Measurements from ENCODE around the gene TEPSIN.

Gene TEPSIN

GRCh38 chr17:81195941-81196495 is 42.8 kb downstream of the TEPSIN start:
- no peak for DNase-seq

DNA sequence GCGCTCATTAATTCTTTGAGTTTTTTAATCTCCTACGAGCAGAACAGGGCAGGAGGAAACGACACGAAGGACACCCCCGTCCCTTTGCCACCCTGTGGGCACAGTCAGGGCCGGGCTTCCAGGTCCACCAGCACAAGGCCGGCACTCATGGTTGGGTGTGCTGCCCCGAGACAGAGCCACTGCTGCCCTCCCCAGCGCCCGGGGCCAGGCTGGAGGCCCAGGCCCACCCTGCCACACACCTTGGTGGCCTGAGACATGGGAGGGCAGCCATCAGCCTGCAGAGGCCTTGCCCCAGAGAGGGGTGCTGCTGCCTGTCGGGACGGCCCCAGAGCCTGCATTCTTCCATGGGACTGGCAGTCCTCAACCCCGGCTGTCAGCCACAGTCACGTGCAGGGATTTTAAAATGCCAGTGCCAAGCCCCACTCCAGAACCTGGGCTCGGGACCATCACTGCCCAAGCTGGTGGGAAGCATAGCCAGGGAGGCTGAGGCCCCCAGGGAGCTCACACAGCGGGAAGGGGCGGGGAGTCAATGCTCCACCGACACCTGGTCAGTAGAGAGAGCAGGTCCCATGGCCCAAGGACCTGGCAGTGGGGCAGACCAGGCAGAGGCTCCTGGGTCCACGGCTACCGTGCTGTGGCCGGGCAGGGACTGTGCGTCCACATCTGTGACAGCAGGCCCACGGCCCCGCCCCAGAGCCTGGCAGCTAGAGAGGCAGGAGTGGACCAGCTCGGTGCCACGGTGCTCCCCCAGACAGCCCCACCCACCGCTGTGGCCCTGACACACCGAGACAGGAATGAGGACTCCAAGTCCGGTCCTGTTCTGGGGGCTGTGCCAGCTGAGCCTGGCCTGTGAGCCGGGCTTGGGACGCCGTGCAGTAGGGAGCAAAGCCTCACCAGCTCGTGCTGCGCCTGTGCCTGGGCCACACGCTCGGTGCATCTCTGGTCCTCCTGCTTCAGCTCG is 43.6 kb downstream of the TEPSIN start:
- no peak for DNase-seq

- no peak for DNase-seq
Observed at GRCh38 chr17:81194225-81194760, 44.6 kb downstream of the TEPSIN start.

- no peak for DNase-seq
Observed at GRCh38 chr17:81193470-81194224, 45.2 kb downstream of the TEPSIN start.

DNA sequence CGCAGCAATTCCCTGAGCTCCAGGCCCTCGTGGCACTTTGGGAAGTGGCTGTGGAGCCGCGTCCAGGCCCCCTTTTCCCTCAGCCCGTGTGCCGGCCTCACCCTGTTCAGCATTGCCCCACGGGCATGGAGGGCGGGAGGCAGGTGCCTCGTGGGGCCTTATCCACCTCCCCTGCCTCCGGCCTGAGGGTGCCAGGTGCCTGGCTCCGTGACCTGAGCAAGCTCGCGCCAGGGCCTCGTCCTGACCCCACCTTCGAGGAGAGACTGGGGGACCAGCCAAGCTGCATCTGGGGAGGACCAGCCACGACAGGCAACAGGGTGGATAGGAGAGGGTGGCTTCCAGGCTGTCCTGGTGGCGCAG is 45.8 kb downstream of the TEPSIN start:
- no peak for DNase-seq

GRCh38 chr17:81192386-81193050 is 46.3 kb downstream of the TEPSIN start:
- DNase-seq: no peak

GRCh38 chr17:81191646-81192045 is 47.2 kb downstream of the TEPSIN start:
- no peak for DNase-seq

GRCh38 chr17:81191116-81191515 is 47.7 kb downstream of the TEPSIN start:
- DNase-seq: no peak

DNA sequence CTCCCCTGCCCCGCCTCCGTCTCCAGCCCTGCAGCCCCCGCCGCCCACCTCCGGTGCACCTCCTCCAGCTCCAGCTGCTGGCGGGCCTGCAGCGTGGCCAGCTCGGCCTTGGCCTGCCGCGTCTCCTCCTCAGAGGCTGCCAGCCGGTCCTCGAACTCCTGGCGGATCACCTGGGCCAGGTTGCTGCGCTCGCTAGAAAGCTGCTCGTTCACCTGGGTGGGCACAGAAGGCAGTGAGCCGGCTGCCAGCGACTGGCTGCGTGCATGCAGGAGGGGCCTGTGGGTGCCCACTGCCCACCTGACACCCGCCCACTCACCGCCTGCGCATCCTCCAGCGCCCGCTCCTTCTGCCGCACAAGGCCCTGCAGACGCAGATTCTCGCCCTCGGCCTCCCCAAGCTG is 48.3 kb downstream of the TEPSIN start:
- DNase-seq: no peak

DNA sequence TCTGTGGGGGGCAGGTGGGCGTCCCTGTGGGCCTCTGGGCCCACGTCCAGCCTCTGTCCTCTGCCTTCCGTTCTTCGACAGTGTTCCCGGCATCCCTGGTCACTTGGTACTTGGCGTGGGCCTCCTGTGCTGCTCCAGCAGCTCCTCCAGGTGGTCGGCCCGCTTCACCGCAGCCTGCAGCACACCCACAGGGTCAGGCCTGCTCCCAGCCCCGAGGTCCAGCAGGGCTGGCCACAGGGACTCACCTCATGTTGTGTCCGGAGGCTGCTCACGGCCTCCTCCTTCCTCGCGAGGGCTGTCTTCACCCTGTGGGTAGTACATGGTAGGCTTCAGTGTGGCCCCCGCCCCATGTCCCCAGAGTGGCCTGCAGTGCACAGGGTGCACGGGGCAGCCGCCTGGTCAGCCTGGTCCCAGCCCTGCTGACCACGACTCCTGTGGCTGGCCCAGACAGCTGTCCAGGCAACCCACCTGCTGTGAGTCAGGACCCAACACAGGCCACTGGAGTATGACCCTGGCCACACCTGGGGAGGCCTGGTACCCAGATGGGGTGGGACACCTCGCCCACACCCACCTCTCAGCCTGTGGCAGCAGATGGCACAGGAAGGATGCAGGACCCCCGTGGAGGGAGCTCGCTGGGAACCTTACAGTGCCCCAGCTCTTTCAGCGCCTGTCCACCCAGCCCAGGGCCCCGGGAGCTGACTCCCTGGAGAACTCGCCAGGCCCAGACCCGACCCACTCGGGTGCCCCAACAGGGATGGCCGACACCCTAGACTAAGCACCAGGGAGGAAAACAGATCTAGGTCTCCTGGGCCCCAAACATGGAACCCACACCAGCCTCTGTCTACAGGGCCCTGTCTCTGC is 49.0 kb downstream of the TEPSIN start:
- DNase-seq: no peak

- DNase-seq: no peak
Observed at GRCh38 chr17:81189016-81189415, 49.8 kb downstream of the TEPSIN start.

DNA sequence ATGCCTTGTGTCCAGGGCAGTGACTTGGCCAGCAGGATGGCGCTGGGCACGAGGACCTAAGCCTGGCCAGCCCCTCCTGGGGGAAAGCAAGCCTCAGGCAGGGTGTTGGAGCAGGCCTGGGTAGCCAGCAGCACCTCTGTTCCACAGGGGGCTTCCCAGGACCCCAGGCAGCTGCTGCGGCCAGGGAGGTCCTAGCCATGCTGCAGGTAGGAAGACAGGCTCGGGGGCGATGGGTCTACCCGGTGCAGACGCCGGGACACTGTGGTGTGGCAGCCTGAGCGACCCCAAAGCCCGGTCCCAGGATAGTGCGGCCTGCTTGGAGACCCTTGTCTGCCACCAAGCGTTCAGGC is 50.4 kb downstream of the TEPSIN start:
- no peak for DNase-seq

GRCh38 chr17:81187586-81188490 is 51.0 kb downstream of the TEPSIN start:
- no peak for DNase-seq

DNA sequence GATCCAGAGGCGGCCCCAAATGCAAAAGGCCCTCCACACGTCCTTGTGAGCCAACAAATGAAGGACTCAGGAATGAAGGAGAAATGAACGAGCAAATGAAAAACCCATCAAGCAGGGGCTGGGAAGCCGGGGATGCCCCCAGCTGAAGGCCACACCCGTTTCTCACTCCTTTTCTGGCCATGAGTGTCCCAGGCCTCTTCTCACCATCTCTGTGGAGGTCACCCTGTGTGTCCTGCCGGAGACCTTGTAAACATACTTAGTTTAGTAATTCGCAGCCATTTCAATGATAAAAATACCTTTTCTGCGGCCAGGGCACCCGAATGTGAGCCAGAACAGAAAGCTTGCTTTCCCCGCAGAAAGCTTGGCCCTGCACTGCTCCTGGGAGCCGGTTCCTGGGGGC is 51.7 kb downstream of the TEPSIN start:
- DNase-seq: no peak

- no peak for DNase-seq
Observed at GRCh38 chr17:81186203-81186602, 52.7 kb downstream of the TEPSIN start.

DNA sequence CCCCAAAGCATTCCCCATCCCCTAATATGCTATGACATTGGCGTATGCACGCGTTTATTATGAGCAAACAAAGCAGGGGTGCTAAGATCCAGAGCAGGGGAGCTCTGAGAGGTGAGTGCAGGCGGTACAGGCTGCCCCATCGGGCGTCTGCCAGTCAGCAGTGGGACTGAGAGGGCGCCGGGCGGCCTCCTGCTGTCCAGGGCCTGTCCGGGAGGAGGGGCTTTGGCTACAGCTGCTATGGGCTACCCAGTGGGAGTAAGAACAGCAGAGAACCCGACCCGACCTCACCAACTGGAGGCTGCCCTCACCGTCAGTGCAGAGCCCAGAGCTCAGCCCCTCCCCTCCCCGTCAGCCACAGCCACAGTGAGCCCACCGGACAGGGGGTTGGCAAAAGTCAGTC is 54.3 kb downstream of the TEPSIN start:
- DNase-seq: no peak

DNA sequence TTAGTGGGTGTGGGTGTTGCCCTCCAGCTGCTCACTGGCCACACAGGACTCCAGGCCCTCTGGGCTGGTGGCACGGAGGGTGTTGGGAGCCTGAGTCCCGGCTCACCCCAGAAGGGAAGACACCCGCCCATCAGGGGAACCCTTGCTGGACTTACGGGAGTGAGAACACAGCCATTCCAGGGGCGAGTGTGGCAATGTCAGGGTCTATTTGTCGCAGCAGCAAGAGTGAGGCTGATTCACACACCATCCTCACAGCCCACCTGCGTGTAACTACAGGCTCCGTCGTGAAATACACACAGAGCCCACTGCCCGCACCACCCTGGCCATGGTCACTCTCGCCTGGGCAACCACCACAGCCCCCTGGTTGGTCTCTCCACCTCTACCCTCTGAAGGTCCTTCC is 55.0 kb downstream of the TEPSIN start:
- no peak for DNase-seq

DNA sequence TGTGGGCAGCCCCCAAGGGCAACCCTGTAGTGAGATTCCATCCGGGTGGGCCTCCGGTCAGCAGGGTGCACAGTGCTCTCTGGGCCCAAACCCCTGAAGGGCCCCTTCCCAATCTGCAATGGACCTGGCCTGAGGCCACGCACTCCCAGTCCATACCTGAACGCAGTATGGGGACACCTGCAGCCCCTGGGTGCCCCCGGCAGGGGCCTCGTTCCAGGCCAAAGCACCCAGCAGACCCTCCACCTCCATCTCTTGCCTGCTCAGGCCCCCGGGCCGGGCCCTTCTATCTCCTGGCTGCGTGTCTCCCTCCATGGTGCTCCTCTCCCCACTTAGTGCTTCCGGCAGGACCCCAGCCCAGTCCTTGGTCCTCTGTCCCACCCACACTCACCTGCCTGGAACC is 55.5 kb downstream of the TEPSIN start:
- DNase-seq: no peak

DNA sequence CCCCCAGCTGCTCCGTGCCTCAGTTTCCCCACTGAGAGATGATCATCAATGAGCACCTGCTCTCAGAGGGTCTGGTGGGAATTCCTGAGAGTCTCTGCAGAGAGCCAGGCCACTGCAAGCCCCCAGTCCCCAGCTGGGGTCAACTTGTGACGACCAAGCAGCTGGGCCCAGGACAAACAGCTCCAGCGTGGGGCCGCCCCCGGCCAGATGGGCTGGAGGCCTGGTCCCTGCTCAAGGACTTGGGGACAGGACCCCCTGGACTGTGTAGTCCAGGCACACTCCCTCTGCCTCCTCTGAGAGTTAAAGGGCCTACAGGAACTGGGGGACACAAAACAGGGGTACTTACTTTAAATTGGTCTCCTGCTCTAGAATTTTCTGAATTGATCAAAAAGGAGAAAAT is 56.3 kb downstream of the TEPSIN start:
- DNase-seq: no peak

DNA sequence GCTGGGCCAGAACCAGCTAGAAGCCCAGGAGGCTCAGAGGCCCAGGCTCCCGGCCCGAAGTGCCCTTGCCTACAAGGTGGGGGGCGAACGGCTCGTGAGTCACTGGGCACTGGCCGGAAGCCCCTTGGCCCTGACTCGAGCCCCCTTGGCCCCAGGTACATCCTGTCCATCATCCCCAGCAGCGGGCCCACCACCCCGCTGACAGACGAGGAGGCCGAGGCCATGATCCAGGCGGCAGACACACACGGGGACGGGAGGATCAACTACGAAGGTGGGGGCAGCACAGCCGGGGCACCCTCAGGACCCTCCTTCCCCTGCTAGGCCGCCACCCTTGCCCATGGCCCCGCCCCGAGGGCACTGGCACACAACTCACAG is 57.1 kb downstream of the TEPSIN start:
- no peak for DNase-seq
